HG03060 (cell line): Measurements from ENCODE around the gene UXS1.
A peak's percentile ranks its signal among the peaks of the same experiment; 100 is the strongest.
"Not testable (repeated sequence)": the region's sequence is repeated elsewhere in the genome, so short reads cannot be mapped to it uniquely, and the experiment has no call there.

Source experiments
- ATAC-seq: cut with Tn5 transposase; IDR thresholded peaks from one replicate; pipeline ENCODE4 v1.9.1; 2021; ENCODE audit warnings: low read depth, moderate number of reproducible peaks; ENCODE audit not compliant: unreplicated experiment

Gene UXS1

GRCh38 chr2:106193977-106194778, at the start of gene UXS1:
UXS1 (minus strand) TSS chr2:106194301; CDS start chr2:106194241, 60 bp downstream.
- peak; percentile 60 for ATAC-seq

- not testable (repeated sequence) for ATAC-seq
Observed at GRCh38 chr2:106239491-106239890, 45.4 kb upstream of the UXS1 start.

DNA sequence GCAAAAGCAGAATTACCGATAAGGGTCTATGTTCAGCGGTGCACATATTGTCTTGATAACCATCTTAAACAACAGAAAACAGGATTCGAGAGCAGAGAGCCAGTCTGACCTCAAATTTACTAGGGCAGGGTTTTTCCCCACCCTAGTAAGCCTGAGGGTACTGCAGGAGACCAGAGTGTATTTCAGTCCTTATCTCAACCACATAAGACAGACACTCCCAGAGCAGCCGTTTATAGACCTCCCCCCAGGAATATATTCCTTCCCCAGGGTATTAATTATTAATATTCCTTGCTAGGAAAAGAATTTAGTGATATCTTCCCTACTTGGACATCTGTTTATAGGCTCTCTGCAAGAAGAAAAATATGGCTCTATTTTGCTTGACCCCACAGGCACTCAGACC, 41.3 kb upstream of the UXS1 start:
- not testable (repeated sequence) for ATAC-seq

- no peak for ATAC-seq
Observed at GRCh38 chr2:106233350-106233706, 39.2 kb upstream of the UXS1 start.

DNA sequence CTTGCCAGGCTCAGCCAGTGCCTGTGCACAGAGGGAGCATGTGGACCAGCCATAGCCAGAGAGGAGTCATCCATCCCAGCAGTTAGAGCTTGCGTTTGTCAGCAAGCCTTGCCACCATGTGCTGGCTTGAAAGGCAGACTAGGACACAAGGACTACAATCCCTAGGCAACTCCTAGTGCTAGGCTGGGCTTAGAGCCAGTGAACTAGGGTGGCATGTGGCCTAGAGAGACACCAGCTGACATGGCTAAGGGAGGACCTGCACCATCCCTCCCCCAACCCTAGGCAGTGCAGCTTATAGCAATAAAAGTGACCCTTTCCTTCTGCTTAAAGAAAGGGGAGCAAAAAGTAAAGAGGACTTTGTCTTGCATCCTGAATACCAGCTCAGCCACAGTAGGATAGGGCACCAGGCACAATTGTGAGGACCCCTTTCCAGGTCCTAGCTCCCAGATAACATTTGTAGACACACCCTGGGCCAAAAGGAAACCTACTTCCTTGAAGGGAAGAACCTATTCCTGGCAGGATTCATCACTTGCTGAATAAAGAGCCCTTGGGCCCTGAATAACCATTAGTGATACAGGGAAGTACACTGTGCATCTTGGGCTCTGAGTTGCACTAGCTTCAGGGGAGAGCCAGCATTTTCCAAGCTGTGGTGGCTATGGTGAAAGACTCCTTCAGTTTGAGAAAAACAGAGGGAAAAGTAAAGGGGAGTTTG, 38.7 kb upstream of the UXS1 start:
- ATAC-seq: no peak

- ATAC-seq: no peak
Observed at GRCh38 chr2:106223347-106223746, 29.2 kb upstream of the UXS1 start.

DNA sequence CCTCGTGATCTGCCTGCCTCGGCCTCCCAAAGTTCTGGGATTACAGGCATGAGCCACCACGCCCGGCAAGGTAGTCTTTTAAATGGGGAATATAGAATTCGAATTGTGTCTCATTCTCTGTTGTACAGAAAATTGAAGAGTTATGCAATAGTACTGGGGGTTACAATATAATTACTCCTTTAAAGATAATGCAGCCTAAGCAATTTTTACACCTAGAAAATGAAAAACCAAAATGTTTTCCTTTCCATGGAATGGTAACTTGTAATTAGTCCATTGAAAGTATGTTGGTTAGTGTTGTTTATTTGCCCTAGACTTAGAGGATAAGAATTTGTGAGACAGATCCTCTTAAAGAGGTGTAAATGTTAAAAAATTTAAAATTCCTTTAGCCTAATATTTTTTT, 28.0 kb upstream of the UXS1 start:
- ATAC-seq: not testable (repeated sequence)

GRCh38 chr2:106219813-106220212, 25.7 kb upstream of the UXS1 start:
- ATAC-seq: no peak

- ATAC-seq: not testable (repeated sequence)
Observed at GRCh38 chr2:106219157-106219556, 25.1 kb upstream of the UXS1 start.

DNA sequence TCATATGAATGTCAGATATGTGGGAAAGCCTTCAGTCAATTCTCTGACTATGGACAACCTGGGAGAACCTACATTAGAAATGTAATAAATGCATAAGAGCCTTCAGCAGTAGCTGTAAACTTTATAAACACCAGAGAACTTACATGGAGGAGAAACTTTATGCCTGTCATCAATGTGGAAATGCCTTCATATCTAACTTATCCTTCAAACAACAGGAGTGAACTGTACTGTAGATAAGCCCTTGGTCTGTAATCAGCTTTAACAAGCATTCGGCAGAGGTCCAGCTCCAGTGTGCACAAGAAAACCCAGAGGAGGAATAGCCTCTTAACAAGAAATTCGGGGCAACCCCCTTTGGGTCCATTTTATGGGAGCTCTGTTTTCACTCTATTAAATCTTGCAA, 14.8 kb upstream of the UXS1 start:
- no peak for ATAC-seq

GRCh38 chr2:106208399-106208798, 14.3 kb upstream of the UXS1 start:
- no peak for ATAC-seq

- no peak for ATAC-seq
Observed at GRCh38 chr2:106207246-106207645, 13.1 kb upstream of the UXS1 start.

GRCh38 chr2:106205488-106205887, 11.4 kb upstream of the UXS1 start:
- ATAC-seq: no peak

GRCh38 chr2:106204551-106204950, 10.4 kb upstream of the UXS1 start:
- not testable (repeated sequence) for ATAC-seq

GRCh38 chr2:106201661-106202060, 7.6 kb upstream of the UXS1 start:
- ATAC-seq: no peak

- no peak for ATAC-seq
Observed at GRCh38 chr2:106197878-106198277, 3.8 kb upstream of the UXS1 start.

GRCh38 chr2:106195981-106196380, 1.9 kb upstream of the UXS1 start:
- no peak for ATAC-seq

DNA sequence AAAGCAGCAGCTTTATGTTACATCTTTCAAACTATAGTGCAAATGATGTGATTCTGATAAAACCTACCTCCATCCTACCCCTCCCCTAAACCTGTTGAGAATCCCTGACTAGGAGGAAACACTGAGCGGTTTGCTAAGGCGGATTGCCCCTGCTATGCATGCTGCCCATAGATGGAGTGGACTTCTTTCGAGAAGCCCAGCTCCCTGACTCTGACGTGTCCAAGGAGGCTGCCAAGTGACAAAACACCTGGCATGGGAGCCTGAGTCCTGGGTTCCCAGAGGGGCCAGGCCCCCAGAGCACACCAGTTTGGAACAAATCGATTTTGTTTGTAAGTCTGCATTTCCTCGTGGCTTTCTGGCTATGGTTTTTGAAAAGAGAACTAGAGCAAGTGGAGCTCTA, 1.4 kb upstream of the UXS1 start:
- no peak for ATAC-seq

DNA sequence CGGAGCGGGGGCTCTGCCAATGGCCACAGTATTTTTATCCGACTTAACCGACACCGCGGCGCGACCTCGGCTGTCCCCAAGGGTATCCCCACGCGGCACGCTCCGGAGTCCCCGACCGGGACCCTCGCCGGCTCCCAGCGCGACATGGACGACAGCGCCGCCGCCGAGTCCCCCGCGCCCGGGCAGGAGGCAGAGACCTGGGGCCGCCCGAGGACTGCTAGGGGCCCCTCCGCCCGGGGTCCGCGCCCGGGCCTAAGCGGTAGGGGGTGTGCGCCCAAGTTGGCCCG, 468 bp downstream of the UXS1 start:
- peak; percentile 2 for ATAC-seq

- peak; percentile 35 for ATAC-seq
Observed at GRCh38 chr2:106192752-106193689, 1.1 kb downstream of the UXS1 start.

DNA sequence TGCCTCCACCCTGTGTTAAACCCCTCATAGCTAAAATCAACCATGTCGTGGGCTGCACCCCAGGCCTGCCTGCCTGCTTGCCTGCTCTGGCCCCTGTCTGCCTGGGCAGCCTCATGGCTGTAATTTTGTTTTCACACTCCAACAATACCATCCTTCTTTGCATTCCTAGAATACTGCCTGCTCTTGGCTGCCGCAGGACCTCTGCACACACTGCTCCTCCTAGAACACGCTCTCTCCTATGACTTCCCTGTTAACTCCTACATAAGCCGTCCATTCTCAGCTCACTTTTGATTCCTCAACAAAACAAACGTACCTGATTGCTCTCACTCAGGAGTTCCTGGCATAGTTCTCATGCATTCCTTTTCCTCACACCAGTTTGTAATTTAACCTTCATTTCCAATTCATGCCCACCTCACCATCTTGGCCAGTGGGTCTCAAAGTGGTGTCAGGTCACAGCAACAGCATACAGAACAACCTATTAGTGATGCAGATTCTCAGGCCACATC, 2.5 kb downstream of the UXS1 start:
- ATAC-seq: no peak
